Liver (tissue), 9 donors: ENCODE measurements around the gene KRT36. TPM values are rescaled to one million over a fixed set of nuclear protein-coding genes. Genes with fewer than 3 reads are reported as not detected.

Source experiments
- DNase-seq: peaks from one replicate; pipeline ENCODE4 v3.0.0-alpha.2; 2017; ENCODE audit warnings: low spot score
- H3K27ac ChIP-seq, 2 donors: one replicate each; pipeline ENCODE4 v1.7.0; 2013; ENCODE audit warnings: inconsistent platforms in 2 of 2, low read length in 2 of 2, control low read depth in 1 of 2, low read depth in 1 of 2, mild to moderate bottlenecking in 1 of 2
- H3K27me3 ChIP-seq, 4 donors: one replicate each; pipeline versions ENCODE4 v1.6.1 to v1.7.0; 2013; ENCODE audit warnings: low read length in 3 of 4, inconsistent platforms in 1 of 4, mild to moderate bottlenecking in 1 of 4, moderate library complexity in 1 of 4; ENCODE audit not compliant: control insufficient read depth in 4 of 4, insufficient read depth in 4 of 4
- H3K36me3 ChIP-seq, 4 donors: one replicate each; pipeline versions ENCODE4 v1.6.1 to v1.7.0; 2013; ENCODE audit warnings: low read length in 3 of 4, mild to moderate bottlenecking in 3 of 4, low read depth in 1 of 4, moderate library complexity in 1 of 4; ENCODE audit not compliant: control insufficient read depth in 4 of 4, insufficient read depth in 3 of 4
- H3K4me1 ChIP-seq, 4 donors: one replicate each; pipeline versions ENCODE4 v1.6.1 to v1.7.0; 2013; ENCODE audit warnings: low read length in 3 of 4, mild to moderate bottlenecking in 3 of 4, moderate library complexity in 1 of 4; ENCODE audit not compliant: control insufficient read depth in 4 of 4, insufficient read depth in 4 of 4
- H3K4me3 ChIP-seq, 3 donors: one replicate each; pipeline versions ENCODE4 v1.6.1 to v1.7.0; 2013; ENCODE audit warnings: low read length in 3 of 3, control low read depth in 1 of 3, low read depth in 1 of 3, mild to moderate bottlenecking in 1 of 3
- H3K9ac ChIP-seq, 2 donors: one replicate each; pipeline ENCODE4 v1.7.0; 2013; ENCODE audit warnings: low read length in 2 of 2, mild to moderate bottlenecking in 2 of 2, moderate library complexity in 2 of 2, control low read depth in 1 of 2, low read depth in 1 of 2
- H3K9me3 ChIP-seq, 4 donors: one replicate each; pipeline versions ENCODE4 v1.6.1 to v1.7.0; 2013; ENCODE audit warnings: low read length in 3 of 4; ENCODE audit not compliant: control insufficient read depth in 4 of 4
- EGR1 ChIP-seq, 2 donors: IDR thresholded peaks; 2 replicates each; pipeline ENCODE4 v1.6.1; 2016 to 2018; ENCODE audit warnings: antibody characterized with exemption in 2 of 2, low read depth in 2 of 2
- FOXA1 ChIP-seq: IDR thresholded peaks from 2 replicates; pipeline ENCODE4 v1.6.1; 2016; ENCODE audit warnings: antibody characterized with exemption
- FOXA2 ChIP-seq: IDR thresholded peaks from 2 replicates; pipeline ENCODE4 v1.6.1; 2016; ENCODE audit warnings: antibody characterized with exemption
- GABPA ChIP-seq, 2 donors: IDR thresholded peaks in 1 of 2; conservative IDR thresholded peaks in 1 of 2; 2 replicates each; pipeline ENCODE4 v1.6.1; 2016; ENCODE audit warnings: antibody characterized with exemption in 2 of 2, mild to moderate bottlenecking in 1 of 2, moderate library complexity in 1 of 2
- HNF4A ChIP-seq, 2 donors: conservative IDR thresholded peaks; 2 replicates each; pipeline ENCODE4 v1.6.1; 2016; ENCODE audit warnings: antibody characterized with exemption in 2 of 2, mild to moderate bottlenecking in 2 of 2
- HNF4G ChIP-seq: IDR thresholded peaks from 2 replicates; pipeline ENCODE4 v1.6.1; 2016; ENCODE audit warnings: antibody characterized with exemption
- JUND ChIP-seq, 2 donors: IDR thresholded peaks; 2 replicates each; pipeline ENCODE4 v1.6.1; 2016; ENCODE audit warnings: antibody characterized with exemption in 2 of 2
- NR2F2 ChIP-seq: IDR thresholded peaks from 2 replicates; pipeline ENCODE4 v1.6.1; 2016; ENCODE audit warnings: antibody characterized with exemption
- RAD21 ChIP-seq, 2 donors: IDR thresholded peaks; 2 replicates each; pipeline ENCODE4 v1.6.1; 2016; ENCODE audit warnings: antibody characterized with exemption in 2 of 2, mild to moderate bottlenecking in 2 of 2
- RXRA ChIP-seq, 2 donors: IDR thresholded peaks; 2 replicates each; pipeline ENCODE4 v1.6.1; 2017 to 2018; ENCODE audit warnings: antibody characterized with exemption in 2 of 2, mild to moderate bottlenecking in 1 of 2
- SP1 ChIP-seq: IDR thresholded peaks from 2 replicates; pipeline ENCODE4 v1.6.1; 2018; ENCODE audit warnings: antibody characterized with exemption, mild to moderate bottlenecking
- TAF1 ChIP-seq: conservative IDR thresholded peaks from 2 replicates; pipeline ENCODE4 v1.6.1; 2016; ENCODE audit warnings: antibody characterized with exemption, mild to moderate bottlenecking
- YY1 ChIP-seq: IDR thresholded peaks from 2 replicates; pipeline ENCODE4 v1.6.1; 2016; ENCODE audit warnings: antibody characterized with exemption, mild to moderate bottlenecking
- WGBS: extraction: QIAGEN DNeasy Blood & Tissue Kit; methylation state at CpG from one replicate; pipeline ENCODE4 v1.1.7; 2013; 5-methylcytosine and 5-hydroxymethylcytosine counted together
- polyA plus RNA-seq, 2 donors: library from polyadenylated mRNA; stranded (reverse) in 1 of 2; unstranded in 1 of 2; fragments of 200-250 nt in 1 of 2; fragments of >200 nt in 1 of 2; fragmentation: Nextera tagmentation in 1 of 2; extraction: Ambion mirVana in 1 of 2; gene quantifications; one replicate each; pipeline versions ENCODE4 v1.2.1 to v1.2.3, GENCODE V29; 2013 to 2015
- total RNA-seq, 2 donors: library from RNA; depleted of rRNA; stranded (reverse); fragments of >200 nt; gene quantifications; one replicate each; pipeline ENCODE4 v1.2.3, GENCODE V29; 2014
- TF ChIP-seq, protein P1 (sequence below): fragments of 150-350 bp; IDR thresholded peaks from 2 replicates; pipeline ENCODE4 v1.5.1; 2017; ENCODE audit warnings: improper control_type of control experiment, low read depth, low read length; ENCODE audit not compliant: missing input control
- TF ChIP-seq, protein P2 (sequence below): IDR thresholded peaks from 2 replicates; pipeline ENCODE4 v1.6.1; 2016; ENCODE audit warnings: antibody characterized with exemption
- TF ChIP-seq, protein P3 (sequence below): IDR thresholded peaks from 2 replicates; pipeline ENCODE4 v1.6.1; 2016; ENCODE audit warnings: antibody characterized with exemption
- TF ChIP-seq, protein P4 (sequence below): IDR thresholded peaks from 2 replicates; pipeline ENCODE4 v1.6.1; 2016; ENCODE audit warnings: antibody characterized with exemption
- TF ChIP-seq, protein P5 (sequence below): IDR thresholded peaks from 2 replicates; pipeline ENCODE4 v1.6.1; 2016; ENCODE audit warnings: antibody characterized with exemption, mild to moderate bottlenecking
- donor health status: healthy.
- donor health status: healthy.
- donor health status: healthy.
- donor health status: healthy.
- donor health status: healthy.

KRT36 gene
- total and polyA plus RNA-seq, 4 donors = 0.05 TPM; not detected in 3

DNA sequence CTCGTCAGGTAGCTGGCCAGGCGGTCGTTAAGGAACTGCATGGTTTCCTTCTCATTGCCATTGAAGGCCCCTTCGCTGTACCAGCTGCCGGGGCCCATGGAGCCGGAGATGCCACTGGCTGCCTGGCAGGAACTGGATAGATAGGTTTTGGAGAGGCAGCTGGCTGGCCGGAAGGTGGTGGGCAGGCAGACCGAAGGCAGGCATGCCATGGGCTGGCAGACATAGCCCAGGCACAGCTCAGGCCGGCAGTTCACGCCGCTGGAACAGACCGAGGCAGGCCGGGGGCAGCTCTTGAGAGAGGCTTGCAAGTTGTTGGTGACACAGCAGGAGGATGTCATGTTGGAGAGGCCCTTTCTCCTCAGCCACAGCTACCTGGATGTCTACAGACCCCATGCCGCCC lies 22.7 kb downstream of the KRT36 start, which contains the start of gene KRT32:
Gene KRT32, minus strand, starts transcription at position 399 of the 400 bp plus-strand sequence. Its CDS starts 61 bp downstream, at position 338.
- Histone ChIP-seq H3K27ac (no peak within 1 kb of the TSS), H3K4me3 (no peak within 1 kb of the TSS), H3K9me3 (peaks cover 0 to 3% (median 0%) of the 10 kb centered on the region in 4 donors), H3K27me3 (no peaks in the 10 kb centered on the region), H3K4me1 (no peaks in the 10 kb centered on the region), H3K9ac (no peak within 1 kb of the TSS), H3K36me3 (no peaks in the 10 kb centered on the region)
- WGBS = 88% methylated on average over 14 of the region's 14 CpGs
- no peak for DNase-seq
- TF ChIP-seq SP1 (no peak), TAF1 (no peak), FOXA1 (no peak), JUND (IDR thresholded peaks at IDR 0.05) (no peak), RXRA (IDR thresholded peaks at IDR 0.05) (no peak), GABPA (IDR thresholded peaks at IDR 0.05 in 1 of 2, conservative IDR thresholded peaks at IDR 0.05 in 1 of 2) (no peak), HNF4G (no peak), NR2F2 (no peak), RAD21 (IDR thresholded peaks at IDR 0.05) (no peak), FOXA2 (no peak), HNF4A (conservative IDR thresholded peaks at IDR 0.05) (no peak), YY1 (no peak), EGR1 (IDR thresholded peaks at IDR 0.05; ENCODE audit: low read depth in 2 of 2) (no peak)
- TF ChIP-seq, protein P1, sequence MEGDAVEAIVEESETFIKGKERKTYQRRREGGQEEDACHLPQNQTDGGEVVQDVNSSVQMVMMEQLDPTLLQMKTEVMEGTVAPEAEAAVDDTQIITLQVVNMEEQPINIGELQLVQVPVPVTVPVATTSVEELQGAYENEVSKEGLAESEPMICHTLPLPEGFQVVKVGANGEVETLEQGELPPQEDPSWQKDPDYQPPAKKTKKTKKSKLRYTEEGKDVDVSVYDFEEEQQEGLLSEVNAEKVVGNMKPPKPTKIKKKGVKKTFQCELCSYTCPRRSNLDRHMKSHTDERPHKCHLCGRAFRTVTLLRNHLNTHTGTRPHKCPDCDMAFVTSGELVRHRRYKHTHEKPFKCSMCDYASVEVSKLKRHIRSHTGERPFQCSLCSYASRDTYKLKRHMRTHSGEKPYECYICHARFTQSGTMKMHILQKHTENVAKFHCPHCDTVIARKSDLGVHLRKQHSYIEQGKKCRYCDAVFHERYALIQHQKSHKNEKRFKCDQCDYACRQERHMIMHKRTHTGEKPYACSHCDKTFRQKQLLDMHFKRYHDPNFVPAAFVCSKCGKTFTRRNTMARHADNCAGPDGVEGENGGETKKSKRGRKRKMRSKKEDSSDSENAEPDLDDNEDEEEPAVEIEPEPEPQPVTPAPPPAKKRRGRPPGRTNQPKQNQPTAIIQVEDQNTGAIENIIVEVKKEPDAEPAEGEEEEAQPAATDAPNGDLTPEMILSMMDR = no peak
- TF ChIP-seq, protein P2, sequence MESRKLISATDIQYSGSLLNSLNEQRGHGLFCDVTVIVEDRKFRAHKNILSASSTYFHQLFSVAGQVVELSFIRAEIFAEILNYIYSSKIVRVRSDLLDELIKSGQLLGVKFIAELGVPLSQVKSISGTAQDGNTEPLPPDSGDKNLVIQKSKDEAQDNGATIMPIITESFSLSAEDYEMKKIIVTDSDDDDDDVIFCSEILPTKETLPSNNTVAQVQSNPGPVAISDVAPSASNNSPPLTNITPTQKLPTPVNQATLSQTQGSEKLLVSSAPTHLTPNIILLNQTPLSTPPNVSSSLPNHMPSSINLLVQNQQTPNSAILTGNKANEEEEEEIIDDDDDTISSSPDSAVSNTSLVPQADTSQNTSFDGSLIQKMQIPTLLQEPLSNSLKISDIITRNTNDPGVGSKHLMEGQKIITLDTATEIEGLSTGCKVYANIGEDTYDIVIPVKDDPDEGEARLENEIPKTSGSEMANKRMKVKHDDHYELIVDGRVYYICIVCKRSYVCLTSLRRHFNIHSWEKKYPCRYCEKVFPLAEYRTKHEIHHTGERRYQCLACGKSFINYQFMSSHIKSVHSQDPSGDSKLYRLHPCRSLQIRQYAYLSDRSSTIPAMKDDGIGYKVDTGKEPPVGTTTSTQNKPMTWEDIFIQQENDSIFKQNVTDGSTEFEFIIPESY = no peak
- TF ChIP-seq, protein P3, sequence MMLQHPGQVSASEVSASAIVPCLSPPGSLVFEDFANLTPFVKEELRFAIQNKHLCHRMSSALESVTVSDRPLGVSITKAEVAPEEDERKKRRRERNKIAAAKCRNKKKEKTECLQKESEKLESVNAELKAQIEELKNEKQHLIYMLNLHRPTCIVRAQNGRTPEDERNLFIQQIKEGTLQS = no peak
- TF ChIP-seq, protein P4, sequence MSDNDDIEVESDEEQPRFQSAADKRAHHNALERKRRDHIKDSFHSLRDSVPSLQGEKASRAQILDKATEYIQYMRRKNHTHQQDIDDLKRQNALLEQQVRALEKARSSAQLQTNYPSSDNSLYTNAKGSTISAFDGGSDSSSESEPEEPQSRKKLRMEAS = no peak
- TF ChIP-seq, protein P5, sequence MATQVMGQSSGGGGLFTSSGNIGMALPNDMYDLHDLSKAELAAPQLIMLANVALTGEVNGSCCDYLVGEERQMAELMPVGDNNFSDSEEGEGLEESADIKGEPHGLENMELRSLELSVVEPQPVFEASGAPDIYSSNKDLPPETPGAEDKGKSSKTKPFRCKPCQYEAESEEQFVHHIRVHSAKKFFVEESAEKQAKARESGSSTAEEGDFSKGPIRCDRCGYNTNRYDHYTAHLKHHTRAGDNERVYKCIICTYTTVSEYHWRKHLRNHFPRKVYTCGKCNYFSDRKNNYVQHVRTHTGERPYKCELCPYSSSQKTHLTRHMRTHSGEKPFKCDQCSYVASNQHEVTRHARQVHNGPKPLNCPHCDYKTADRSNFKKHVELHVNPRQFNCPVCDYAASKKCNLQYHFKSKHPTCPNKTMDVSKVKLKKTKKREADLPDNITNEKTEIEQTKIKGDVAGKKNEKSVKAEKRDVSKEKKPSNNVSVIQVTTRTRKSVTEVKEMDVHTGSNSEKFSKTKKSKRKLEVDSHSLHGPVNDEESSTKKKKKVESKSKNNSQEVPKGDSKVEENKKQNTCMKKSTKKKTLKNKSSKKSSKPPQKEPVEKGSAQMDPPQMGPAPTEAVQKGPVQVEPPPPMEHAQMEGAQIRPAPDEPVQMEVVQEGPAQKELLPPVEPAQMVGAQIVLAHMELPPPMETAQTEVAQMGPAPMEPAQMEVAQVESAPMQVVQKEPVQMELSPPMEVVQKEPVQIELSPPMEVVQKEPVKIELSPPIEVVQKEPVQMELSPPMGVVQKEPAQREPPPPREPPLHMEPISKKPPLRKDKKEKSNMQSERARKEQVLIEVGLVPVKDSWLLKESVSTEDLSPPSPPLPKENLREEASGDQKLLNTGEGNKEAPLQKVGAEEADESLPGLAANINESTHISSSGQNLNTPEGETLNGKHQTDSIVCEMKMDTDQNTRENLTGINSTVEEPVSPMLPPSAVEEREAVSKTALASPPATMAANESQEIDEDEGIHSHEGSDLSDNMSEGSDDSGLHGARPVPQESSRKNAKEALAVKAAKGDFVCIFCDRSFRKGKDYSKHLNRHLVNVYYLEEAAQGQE = no peak
